Measurements from ENCODE around the gene NRROS. TPM values are rescaled to one million over a fixed set of nuclear protein-coding genes. Genes with fewer than 3 reads are reported as not detected.

Gene NRROS
- polyA plus RNA-seq, 6 donors from 2014 or later = 1.2 to 11.8 (median 4.9) TPM

DNA sequence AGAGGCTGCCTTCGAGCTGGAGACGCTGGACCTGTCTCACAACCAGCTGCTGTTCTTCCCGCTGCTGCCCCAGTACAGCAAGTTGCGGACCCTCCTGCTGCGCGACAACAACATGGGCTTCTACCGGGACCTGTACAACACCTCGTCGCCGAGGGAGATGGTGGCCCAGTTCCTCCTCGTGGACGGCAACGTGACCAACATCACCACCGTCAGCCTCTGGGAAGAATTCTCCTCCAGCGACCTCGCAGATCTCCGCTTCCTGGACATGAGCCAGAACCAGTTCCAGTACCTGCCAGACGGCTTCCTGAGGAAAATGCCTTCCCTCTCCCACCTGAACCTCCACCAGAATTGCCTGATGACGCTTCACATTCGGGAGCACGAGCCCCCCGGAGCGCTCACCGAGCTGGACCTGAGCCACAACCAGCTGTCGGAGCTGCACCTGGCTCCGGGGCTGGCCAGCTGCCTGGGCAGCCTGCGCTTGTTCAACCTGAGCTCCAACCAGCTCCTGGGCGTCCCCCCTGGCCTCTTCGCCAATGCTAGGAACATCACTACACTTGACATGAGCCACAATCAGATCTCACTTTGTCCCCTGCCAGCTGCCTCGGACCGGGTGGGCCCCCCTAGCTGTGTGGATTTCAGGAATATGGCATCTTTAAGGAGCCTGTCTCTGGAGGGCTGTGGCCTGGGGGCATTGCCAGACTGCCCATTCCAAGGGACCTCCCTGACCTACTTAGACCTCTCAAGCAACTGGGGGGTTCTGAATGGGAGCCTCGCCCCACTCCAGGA lies 21.1 kb downstream of the NRROS start:
- H3K4me3 Mint-ChIP-seq = no peak overlapping the region
- no peaks in the 10 kb centered on the region for H3K36me3 Mint-ChIP-seq
- H3K27ac Mint-ChIP-seq = peak overlapping the region in 2 of 6 donors; percentile 32 to 47
- ATAC-seq (ENCODE audit: low read depth in 2 of 2) = no peak
- DNase-seq = no peak
- no peaks in the 10 kb centered on the region for H3K9me3 Mint-ChIP-seq
- H3K27me3 Mint-ChIP-seq = no peaks in the 10 kb centered on the region
- peaks cover 0 to 4% (median 0%) of the 10 kb centered on the region in 3 donors for H3K4me1 Mint-ChIP-seq

- H3K9me3 Mint-ChIP-seq = no peaks in the 10 kb centered on the region
- peaks cover 4 to 8% (median 7%) of the 10 kb centered on the region in 3 donors for H3K4me1 Mint-ChIP-seq
- no peak for DNase-seq
- H3K27ac Mint-ChIP-seq = peak overlapping the region in 2 of 6 donors; percentile 12 to 74
- no peaks in the 10 kb centered on the region for H3K27me3 Mint-ChIP-seq
- H3K36me3 Mint-ChIP-seq = no peaks in the 10 kb centered on the region
- H3K4me3 Mint-ChIP-seq = no peak overlapping the region
- ATAC-seq (ENCODE audit: low read depth in 2 of 2) = no peak
Observed at GRCh38 chr3:196661400-196661799, 21.9 kb downstream of the NRROS start.

DNA sequence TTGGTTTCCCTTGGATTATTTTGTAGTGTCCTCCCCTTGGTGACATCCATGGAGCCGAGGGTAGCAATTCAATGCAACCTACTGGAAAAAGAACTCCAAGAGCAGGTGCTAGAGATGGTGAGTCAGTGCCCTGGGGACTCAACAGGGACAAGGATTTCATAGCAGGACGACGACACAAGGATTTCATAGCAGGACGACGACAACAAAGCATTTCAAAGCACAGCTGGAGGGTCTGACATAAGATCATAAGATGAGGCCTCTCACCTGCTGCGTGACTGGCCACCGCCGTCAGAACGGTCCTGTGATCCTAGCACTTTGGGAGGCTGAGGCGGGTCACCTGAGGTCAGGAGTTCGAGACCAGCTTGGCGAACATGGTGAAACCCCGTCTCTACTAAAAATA lies 22.5 kb downstream of the NRROS start:
- H3K9me3 Mint-ChIP-seq = no peaks in the 10 kb centered on the region
- ATAC-seq (ENCODE audit: low read depth in 2 of 2) (no peak), DNase-seq (no peak)
- no peaks in the 10 kb centered on the region for H3K36me3 Mint-ChIP-seq
- H3K4me1 Mint-ChIP-seq = peaks cover 4 to 11% (median 8%) of the 10 kb centered on the region in 3 donors
- H3K27ac Mint-ChIP-seq = peak overlapping the region in 2 of 6 donors; percentile 30 to 39
- H3K27me3 Mint-ChIP-seq = no peaks in the 10 kb centered on the region
- peak overlapping the region in 1 of 8 donors; percentile 15 for H3K4me3 Mint-ChIP-seq

GRCh38 chr3:196662711-196663571 lies 23.4 kb downstream of the NRROS start:
- H3K9me3 Mint-ChIP-seq = no peaks in the 10 kb centered on the region
- H3K27me3 Mint-ChIP-seq = no peaks in the 10 kb centered on the region
- no peaks in the 10 kb centered on the region for H3K36me3 Mint-ChIP-seq
- no peak overlapping the region for H3K4me3 Mint-ChIP-seq
- no peak for DNase-seq
- H3K27ac Mint-ChIP-seq = peak overlapping the region in 2 of 6 donors; percentile 39 to 42
- ATAC-seq (ENCODE audit: low read depth in 2 of 2) = no peak
- H3K4me1 Mint-ChIP-seq = peaks cover 5 to 20% (median 10%) of the 10 kb centered on the region in 3 donors

GRCh38 chr3:196666001-196666867 lies 26.7 kb downstream of the NRROS start:
- Mint-ChIP-seq H3K36me3 (no peaks in the 10 kb centered on the region), H3K4me3 (peak overlapping the region in 1 of 8 donors; percentile 37), H3K27me3 (no peaks in the 10 kb centered on the region), H3K4me1 (peaks cover 25 to 51% (median 43%) of the 10 kb centered on the region in 3 donors), H3K27ac (peak overlapping the region in 5 of 6 donors; percentile 26 to 76 (median 58)), H3K9me3 (no peaks in the 10 kb centered on the region)
- ATAC-seq (ENCODE audit: low read depth in 2 of 2) = no peak
- no peak for DNase-seq

DNA sequence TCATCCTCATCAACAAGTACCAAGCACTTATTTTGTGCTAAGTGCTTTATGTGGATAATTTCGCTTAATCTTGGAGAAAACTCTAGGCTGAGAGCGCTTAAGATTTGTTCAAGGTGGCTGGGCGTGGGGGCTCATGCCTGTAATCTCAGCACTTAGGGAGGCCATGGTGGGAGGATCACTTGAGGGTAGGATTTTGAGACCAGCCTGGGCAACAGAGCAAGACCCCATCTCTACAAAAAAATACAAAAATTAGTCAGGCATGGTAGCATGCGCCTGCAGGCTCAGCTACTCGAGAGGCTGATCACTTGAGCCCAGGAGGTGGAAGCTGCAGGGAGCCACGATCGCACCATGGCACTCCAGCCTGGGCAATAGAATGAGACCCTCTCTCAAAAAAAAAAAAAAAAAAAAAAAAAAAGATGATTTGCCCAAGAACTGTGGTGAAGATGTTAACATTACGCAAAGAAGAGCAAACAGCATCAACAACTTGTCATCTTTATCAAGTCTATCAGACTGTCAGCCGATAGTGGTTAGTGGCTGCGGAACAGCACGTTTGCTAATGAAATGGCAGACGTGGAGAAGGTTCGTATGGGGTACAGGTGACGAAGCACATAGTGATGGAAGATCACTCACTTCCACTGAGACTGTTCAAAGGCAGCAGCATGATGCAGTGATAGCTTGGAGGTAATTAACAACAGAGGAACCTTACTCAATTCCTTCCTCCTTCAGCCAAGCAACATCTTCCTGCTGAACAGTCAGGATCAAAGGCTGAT lies 27.7 kb downstream of the NRROS start:
- Mint-ChIP-seq H3K4me1 (peaks cover 30 to 58% (median 49%) of the 10 kb centered on the region in 3 donors), H3K27ac (peak overlapping the region in 5 of 6 donors; percentile 41 to 95 (median 71)), H3K4me3 (peak overlapping the region in 1 of 8 donors; percentile 35), H3K27me3 (no peaks in the 10 kb centered on the region), H3K9me3 (no peaks in the 10 kb centered on the region), H3K36me3 (no peaks in the 10 kb centered on the region)
- ATAC-seq (ENCODE audit: low read depth in 2 of 2) = no peak
- DNase-seq = no peak

GRCh38 chr3:196670339-196670738 lies 30.8 kb downstream of the NRROS start:
- Mint-ChIP-seq H3K36me3 (no peaks in the 10 kb centered on the region), H3K27ac (peak overlapping the region; percentile 52 to 96 (median 90)), H3K9me3 (no peaks in the 10 kb centered on the region), H3K27me3 (no peaks in the 10 kb centered on the region), H3K4me3 (peak overlapping the region; percentile 53 to 94 (median 89)), H3K4me1 (peaks cover 30 to 58% (median 54%) of the 10 kb centered on the region in 3 donors)
- DNase-seq = peak; percentile 28
- peak; percentile 76 to 80 for ATAC-seq (ENCODE audit: low read depth in 2 of 2)

DNA sequence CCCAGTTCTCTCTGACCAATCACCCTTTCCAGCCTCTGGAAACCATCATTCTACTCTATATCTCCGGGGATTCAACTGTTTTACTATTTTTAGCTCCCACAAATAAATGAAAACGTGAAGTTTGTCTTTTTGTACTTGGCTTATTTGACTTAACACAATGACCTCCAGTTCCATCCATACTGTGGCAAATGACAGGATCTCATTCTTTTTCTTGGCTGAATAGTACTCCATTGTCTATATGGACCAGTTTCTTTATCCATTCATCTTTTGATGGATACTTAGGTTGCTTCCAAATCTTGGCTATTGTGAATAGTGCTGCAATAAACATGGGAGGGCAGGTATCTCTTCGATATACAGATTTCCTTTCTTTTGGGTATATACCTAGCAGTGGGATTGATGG lies 34.1 kb downstream of the NRROS start:
- Mint-ChIP-seq H3K27ac (peak overlapping the region in 1 of 6 donors; percentile 83), H3K4me1 (peaks cover 27 to 47% (median 36%) of the 10 kb centered on the region in 3 donors), H3K36me3 (no peaks in the 10 kb centered on the region), H3K4me3 (peak overlapping the region in 2 of 8 donors; percentile 22 to 43), H3K9me3 (no peaks in the 10 kb centered on the region), H3K27me3 (no peaks in the 10 kb centered on the region)
- ATAC-seq (ENCODE audit: low read depth in 2 of 2) = no peak
- DNase-seq = no peak

GRCh38 chr3:196677353-196677752 lies 37.9 kb downstream of the NRROS start:
- Mint-ChIP-seq H3K9me3 (peaks cover 0 to 5% (median under 1%) of the 10 kb centered on the region in 7 donors), H3K36me3 (no peaks in the 10 kb centered on the region), H3K27me3 (no peaks in the 10 kb centered on the region), H3K27ac (peak overlapping the region in 3 of 6 donors; percentile 7 to 44 (median 8)), H3K4me3 (no peak overlapping the region), H3K4me1 (peaks cover 4 to 16% (median 6%) of the 10 kb centered on the region in 3 donors)
- ATAC-seq (ENCODE audit: low read depth in 2 of 2) = no peak
- no peak for DNase-seq

DNA sequence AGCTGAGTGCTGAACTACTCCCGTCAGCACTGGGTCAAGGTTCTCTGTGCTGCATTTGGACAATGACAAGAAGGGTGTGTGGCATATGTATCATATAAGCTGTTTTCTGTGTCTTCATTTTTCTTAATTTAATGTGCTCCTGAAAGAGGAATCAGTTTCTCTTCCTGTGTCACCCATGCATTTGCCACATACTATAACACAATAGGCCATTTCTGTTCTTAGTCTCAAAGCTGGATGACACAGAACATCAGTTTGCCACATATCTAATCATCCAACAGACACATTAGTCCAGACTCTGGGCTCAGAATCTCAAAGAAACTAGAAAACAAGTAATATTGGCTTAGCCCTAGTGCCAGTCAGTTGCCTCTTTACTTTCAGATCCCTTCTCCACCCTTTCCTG lies 38.4 kb downstream of the NRROS start:
- peaks cover 4 to 16% (median 6%) of the 10 kb centered on the region in 3 donors for H3K4me1 Mint-ChIP-seq
- no peaks in the 10 kb centered on the region for H3K36me3 Mint-ChIP-seq
- no peak overlapping the region for H3K4me3 Mint-ChIP-seq
- DNase-seq = no peak
- no peak for ATAC-seq (ENCODE audit: low read depth in 2 of 2)
- peaks cover 0 to 7% (median 1%) of the 10 kb centered on the region in 7 donors for H3K9me3 Mint-ChIP-seq
- H3K27me3 Mint-ChIP-seq = no peaks in the 10 kb centered on the region
- H3K27ac Mint-ChIP-seq = peak overlapping the region in 4 of 6 donors; percentile 5 to 52 (median 30)

GRCh38 chr3:196684548-196685407 lies 45.3 kb downstream of the NRROS start:
- Mint-ChIP-seq H3K27me3 (no peaks in the 10 kb centered on the region), H3K4me3 (peak overlapping the region in 7 of 8 donors; percentile 52 to 77 (median 71)), H3K36me3 (no peaks in the 10 kb centered on the region), H3K27ac (peak overlapping the region; percentile 43 to 89 (median 72)), H3K9me3 (peaks cover 0 to 10% (median 3%) of the 10 kb centered on the region in 7 donors), H3K4me1 (peaks cover 19 to 30% (median 29%) of the 10 kb centered on the region in 3 donors)
- peak; percentile 95 to 96 for ATAC-seq (ENCODE audit: low read depth in 2 of 2)
- DNase-seq = peak; percentile 78
